Common myeloid progenitor, CD34-positive (primary cell): ENCODE data around the gene MGMT.

Experiments
- CTCF ChIA-PET: fragments of 350-600 bp; sonication (Branson Sonifier 250); formaldehyde crosslinking; loops from one replicate; lab custom pipeline; 2021; ENCODE audit warnings: antibody characterized with exemption; lab: Charles Lee
- POLR2A ChIA-PET: fragments of 350-600 bp; sonication (Branson Sonifier 250); formaldehyde crosslinking; loops from one replicate; lab custom pipeline; 2021; ENCODE audit warnings: antibody characterized with exemption; lab: Charles Lee
- DNase-seq, 3 donors: peaks; one replicate each; pipeline versions ENCODE4 v3.0.0 to v3.0.0-alpha.2; 2013
- H3K27ac ChIP-seq, 2 experiments: 1 replicate in 1 of 2; 2 replicates in 1 of 2; pipeline ENCODE4 v1.7.0; 2013; ENCODE audit warnings: inconsistent platforms in 2 of 2, low read length in 2 of 2, mild to moderate bottlenecking in 2 of 2, low read depth in 1 of 2, moderate library complexity in 1 of 2; ENCODE audit not compliant: severe bottlenecking in 2 of 2, insufficient read depth in 1 of 2, poor library complexity in 1 of 2
- H3K27me3 ChIP-seq, 5 experiments: replicated peaks in 2 of 5; 1 replicate in 3 of 5; 2 replicates in 2 of 5; pipeline versions ENCODE4 v1.6.1 to v1.7.0; 2013; ENCODE audit warnings: low read length in 4 of 5, mild to moderate bottlenecking in 2 of 5, moderate library complexity in 2 of 5, inconsistent platforms in 1 of 5; ENCODE audit not compliant: insufficient read depth in 5 of 5, control insufficient read depth in 4 of 5
- H3K36me3 ChIP-seq, 4 experiments: 1 replicate in 2 of 4; 2 replicates in 2 of 4; pipeline versions ENCODE4 v1.6.1 to v1.7.0; 2013; ENCODE audit warnings: low read length in 3 of 4, control low read depth in 1 of 4, mild to moderate bottlenecking in 1 of 4; ENCODE audit not compliant: control insufficient read depth in 4 of 4, insufficient read depth in 4 of 4
- H3K4me1 ChIP-seq, 4 experiments: 1 replicate in 3 of 4; 2 replicates in 1 of 4; pipeline versions ENCODE4 v1.6.1 to v1.7.1; 2013; ENCODE audit warnings: low read length in 3 of 4, mild to moderate bottlenecking in 3 of 4, control low read depth in 1 of 4, inconsistent platforms in 1 of 4, moderate library complexity in 1 of 4; ENCODE audit not compliant: control insufficient read depth in 4 of 4, insufficient read depth in 4 of 4; ENCODE audit errors: control extremely low read depth in 1 of 4
- H3K4me3 ChIP-seq, 7 experiments: 1 replicate in 4 of 7; 2 replicates in 3 of 7; pipeline versions ENCODE4 v1.5.1 to v1.7.0; 2013; ENCODE audit warnings: mild to moderate bottlenecking in 7 of 7, low read length in 6 of 7, moderate library complexity in 6 of 7, inconsistent platforms in 2 of 7, low read depth in 2 of 7, control low read depth in 1 of 7; ENCODE audit not compliant: insufficient read depth in 4 of 7, control insufficient read depth in 1 of 7; ENCODE audit errors: extremely low read depth in 1 of 7
- H3K9me3 ChIP-seq, 5 experiments: 1 replicate in 4 of 5; 2 replicates in 1 of 5; pipeline versions ENCODE4 v1.6.1 to v1.7.1; 2013; ENCODE audit warnings: low read length in 4 of 5, mild to moderate bottlenecking in 2 of 5, inconsistent platforms in 1 of 5, low read depth in 1 of 5, moderate library complexity in 1 of 5; ENCODE audit not compliant: control insufficient read depth in 4 of 5, insufficient read depth in 2 of 5; ENCODE audit errors: control extremely low read depth in 1 of 5
- WGBS: methylation state at CpG from one replicate; pipeline ENCODE4 v1.1.5; 2013; ENCODE audit not compliant: insufficient coverage; 5-methylcytosine and 5-hydroxymethylcytosine counted together

MGMT gene

DNA sequence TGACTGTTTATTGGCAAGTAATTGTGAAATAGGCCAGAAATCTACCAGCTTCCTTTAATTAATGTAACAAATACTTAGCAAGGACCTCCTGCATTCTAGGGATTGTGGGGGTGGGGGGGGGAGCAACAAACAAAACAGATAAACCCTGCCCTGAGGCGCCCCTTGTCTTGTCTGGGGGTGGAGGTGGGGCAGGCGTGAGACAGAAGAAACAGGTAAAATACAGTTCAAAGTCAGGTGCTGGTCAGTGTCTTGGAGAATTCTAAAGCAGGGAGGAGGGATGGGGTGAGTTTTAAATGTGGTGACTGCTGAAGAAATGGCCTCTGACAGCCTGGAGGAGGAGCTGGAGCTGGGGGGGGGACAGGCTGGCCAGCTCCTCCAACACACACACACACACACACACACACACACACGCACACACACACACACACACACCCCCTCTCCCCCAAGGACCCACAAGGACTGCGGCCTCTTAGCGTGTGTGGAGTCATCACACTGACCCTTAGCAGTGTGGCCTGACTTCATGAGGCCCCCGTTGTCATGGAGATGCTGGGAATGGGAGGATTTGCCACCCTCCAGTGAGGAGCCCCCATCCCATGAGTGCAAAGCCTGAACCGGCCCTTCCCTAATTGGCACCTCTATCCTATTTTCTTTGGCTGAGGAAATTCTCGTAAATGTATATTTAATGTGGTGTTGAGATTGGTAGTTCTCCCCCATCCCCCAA is 190.4 kb downstream of the MGMT start:
- Histone ChIP-seq H3K27me3 (no peaks in the 10 kb centered on the region), H3K36me3 (no peaks in the 10 kb centered on the region), H3K4me1 (peaks cover 0 to 19% (median 9%) of the 10 kb centered on the region in 4 experiments), H3K9me3 (no peaks in the 10 kb centered on the region), H3K27ac (no peak overlapping the region), H3K4me3 (no peak overlapping the region)
- DNase-seq: no peak
- ChIA-PET POLR2A (no interaction called here), CTCF (no interaction called here)
- 100% methylated on average over 4 of the region's 8 CpGs for WGBS

DNA sequence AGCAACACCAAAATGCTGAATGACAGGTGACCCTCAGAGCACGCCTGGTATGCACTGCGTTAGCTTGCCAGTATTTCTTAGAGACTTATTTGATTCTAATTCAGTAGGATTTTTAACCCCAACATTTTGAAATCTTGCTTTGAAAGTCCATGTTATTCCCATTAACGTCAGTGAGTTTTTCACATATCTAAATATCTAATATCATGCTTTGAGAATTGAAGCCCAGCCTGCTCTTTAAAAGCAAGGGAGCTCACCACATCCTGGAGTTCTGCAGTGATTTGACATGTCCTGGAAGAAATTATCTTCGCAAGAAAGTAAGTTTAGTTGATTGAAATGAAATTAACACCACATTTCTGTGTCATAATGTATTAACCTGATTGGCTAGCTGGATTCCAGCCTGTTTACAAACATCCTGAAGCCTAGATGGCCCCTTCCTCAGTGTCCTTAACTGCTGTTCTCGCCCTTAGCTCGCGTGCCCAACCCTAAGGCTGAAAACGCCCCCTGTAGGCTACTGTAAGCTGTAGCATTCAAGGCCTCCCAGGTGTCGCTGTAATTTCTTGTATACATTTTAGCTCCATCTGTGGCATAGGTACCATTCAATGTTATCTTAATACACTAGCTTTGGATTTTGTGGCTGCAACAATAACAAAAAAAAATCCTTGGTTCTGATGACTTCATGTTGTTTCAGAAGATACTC is 191.5 kb downstream of the MGMT start:
- Histone ChIP-seq H3K9me3 (peaks cover 0 to 1% (median 0%) of the 10 kb centered on the region in 5 experiments), H3K4me3 (no peak overlapping the region), H3K4me1 (peaks cover 0 to 19% (median 9%) of the 10 kb centered on the region in 4 experiments), H3K27me3 (no peaks in the 10 kb centered on the region), H3K36me3 (peaks cover 0 to 2% (median 0%) of the 10 kb centered on the region in 4 experiments), H3K27ac (no peak overlapping the region)
- POLR2A ChIA-PET: no interaction called here
- CTCF ChIA-PET: no interaction called here
- DNase-seq: no peak
- WGBS: 100% methylated on average over 7 of the region's 9 CpGs

- WGBS: 86% methylated on average over 9 of the region's 14 CpGs
Measured at GRCh38 chr10:129659508-129660268, 192.6 kb downstream of the MGMT start.

GRCh38 chr10:129660569-129660968 is 193.5 kb downstream of the MGMT start:
- Histone ChIP-seq H3K9me3 (peaks cover 2 to 16% (median 4%) of the 10 kb centered on the region in 5 experiments), H3K36me3 (peaks cover 0 to 2% (median 2%) of the 10 kb centered on the region in 4 experiments), H3K27ac (no peak overlapping the region), H3K4me3 (no peak overlapping the region), H3K4me1 (peaks cover 0 to 12% (median 9%) of the 10 kb centered on the region in 4 experiments), H3K27me3 (no peaks in the 10 kb centered on the region)
- peak in 2 of 3 donors; percentile 4 for DNase-seq
- POLR2A ChIA-PET: interaction anchor here (0.7 kb wide), 1 partner anchor 35 kb away, joined by 4 read pairs; no protein-coding TSS in a partner anchor
- CTCF ChIA-PET: interaction anchor here (0.6 kb wide), 1 partner anchor 17 kb away, joined by 4 read pairs; no protein-coding TSS in a partner anchor
- no CpG with 5 or more reads among the region's 5 CpGs for WGBS

More at GRCh38 chr10:129659508-129660268, 192.6 kb downstream of the MGMT start:
- Histone ChIP-seq H3K36me3 (peaks cover 0 to 2% (median 0%) of the 10 kb centered on the region in 4 experiments), H3K9me3 (peaks cover under 1 to 8% (median 2%) of the 10 kb centered on the region in 5 experiments), H3K4me1 (peaks cover 0 to 19% (median 9%) of the 10 kb centered on the region in 4 experiments), H3K27ac (no peak overlapping the region), H3K27me3 (no peaks in the 10 kb centered on the region), H3K4me3 (peak overlapping the region in 2 of 7 experiments; percentile 37 to 61)
- DNase-seq: peak; percentile 5 to 76 (median 57)
- ChIA-PET CTCF (no interaction called here), POLR2A (no interaction called here)

- 100% methylated on average over 4 of the region's 5 CpGs for WGBS
- ChIA-PET POLR2A (no interaction called here), CTCF (interaction anchor here (1.2 kb wide), 1 partner anchor 171 kb away, joined by 3 read pairs; no protein-coding TSS in a partner anchor)
- Histone ChIP-seq H3K4me1 (peaks cover 0 to 12% (median 9%) of the 10 kb centered on the region in 4 experiments), H3K36me3 (peaks cover 0 to 8% (median 2%) of the 10 kb centered on the region in 4 experiments), H3K27ac (no peak overlapping the region), H3K9me3 (peaks cover 3 to 23% (median 7%) of the 10 kb centered on the region in 5 experiments), H3K4me3 (no peak overlapping the region), H3K27me3 (no peaks in the 10 kb centered on the region)
- DNase-seq: no peak
Measured at GRCh38 chr10:129662426-129662825, 195.4 kb downstream of the MGMT start.

DNA sequence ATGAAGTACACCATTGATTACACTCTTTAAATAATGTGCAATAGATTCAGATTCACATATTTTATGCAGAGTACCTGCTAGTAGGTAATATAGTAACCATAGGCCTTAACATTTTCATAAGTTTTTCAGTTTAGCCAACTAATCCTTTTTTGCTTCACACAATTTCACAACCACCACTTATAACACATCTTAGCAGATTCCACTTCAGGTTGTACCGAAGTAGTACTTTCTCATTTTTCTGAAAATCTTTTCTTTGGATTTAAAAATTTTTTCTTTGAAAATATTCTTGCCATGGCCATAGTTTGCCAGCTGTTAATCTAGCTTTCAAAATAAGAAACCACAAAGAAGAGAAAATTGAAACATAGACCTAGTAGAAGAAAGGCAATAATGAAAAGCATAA is 203.1 kb downstream of the MGMT start:
- POLR2A ChIA-PET: no interaction called here
- peaks cover 0 to 14% (median 5%) of the 10 kb centered on the region in 4 experiments for H3K36me3 ChIP-seq

More for the DNA sequence above, 203.1 kb downstream of the MGMT start:
- H3K4me3 ChIP-seq: no peak overlapping the region
- H3K27me3 ChIP-seq: no peaks in the 10 kb centered on the region
- CTCF ChIA-PET: no interaction called here
- H3K9me3 ChIP-seq: peaks cover 2 to 36% (median 6%) of the 10 kb centered on the region in 5 experiments
- no peaks in the 10 kb centered on the region for H3K4me1 ChIP-seq
- no peak overlapping the region for H3K27ac ChIP-seq
- DNase-seq: peak in 2 of 3 donors; percentile 8 to 15
- WGBS: no CpG with 5 or more reads among the region's 1 CpG
